Stimulated activated CD8-positive, alpha-beta memory T cell treated with anti-CD3 and anti-CD28 coated beads, Interleukin-2, amount 100 ng/mL, for 48 hours (primary cell): Measurements from ENCODE around the gene THPO.
A peak's percentile ranks its signal among the peaks of the same experiment; 100 is the strongest.

Experiments used
- DNase-seq, 2 donors: peaks; one replicate each; pipeline ENCODE4 v3.0.0-alpha.2; 2020; ENCODE audit warnings: low read depth in 2 of 2

Gene THPO

DNA sequence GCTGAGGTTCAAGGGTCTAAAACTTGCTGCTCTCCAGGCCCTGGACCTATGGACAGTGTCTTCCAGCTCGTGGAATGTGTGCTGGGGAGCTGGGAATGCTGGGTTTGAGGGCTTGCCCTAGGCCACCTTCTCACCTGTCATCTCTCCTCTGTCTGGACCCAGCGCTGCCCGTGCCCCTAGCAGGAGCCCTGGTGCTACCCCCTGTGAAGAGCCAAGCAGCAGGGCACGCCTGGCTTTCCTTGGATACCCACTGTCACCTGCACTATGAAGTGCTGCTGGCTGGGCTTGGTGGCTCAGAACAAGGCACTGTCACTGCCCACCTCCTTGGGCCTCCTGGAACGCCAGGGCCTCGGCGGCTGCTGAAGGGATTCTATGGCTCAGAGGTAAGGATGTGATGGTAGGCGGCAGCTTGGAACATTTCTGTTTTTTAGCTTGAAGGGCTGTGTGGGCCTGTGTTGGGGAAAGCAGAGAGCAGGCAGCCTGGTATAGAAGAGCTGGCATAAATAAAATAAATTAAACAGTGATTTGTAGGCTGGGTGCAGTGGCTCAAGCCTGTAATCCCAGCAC, 6.9 kb upstream of the THPO start:
- DNase-seq: no peak

- DNase-seq: no peak
Measured at GRCh38 chr3:184384342-184384741, 6.3 kb upstream of the THPO start.

DNA sequence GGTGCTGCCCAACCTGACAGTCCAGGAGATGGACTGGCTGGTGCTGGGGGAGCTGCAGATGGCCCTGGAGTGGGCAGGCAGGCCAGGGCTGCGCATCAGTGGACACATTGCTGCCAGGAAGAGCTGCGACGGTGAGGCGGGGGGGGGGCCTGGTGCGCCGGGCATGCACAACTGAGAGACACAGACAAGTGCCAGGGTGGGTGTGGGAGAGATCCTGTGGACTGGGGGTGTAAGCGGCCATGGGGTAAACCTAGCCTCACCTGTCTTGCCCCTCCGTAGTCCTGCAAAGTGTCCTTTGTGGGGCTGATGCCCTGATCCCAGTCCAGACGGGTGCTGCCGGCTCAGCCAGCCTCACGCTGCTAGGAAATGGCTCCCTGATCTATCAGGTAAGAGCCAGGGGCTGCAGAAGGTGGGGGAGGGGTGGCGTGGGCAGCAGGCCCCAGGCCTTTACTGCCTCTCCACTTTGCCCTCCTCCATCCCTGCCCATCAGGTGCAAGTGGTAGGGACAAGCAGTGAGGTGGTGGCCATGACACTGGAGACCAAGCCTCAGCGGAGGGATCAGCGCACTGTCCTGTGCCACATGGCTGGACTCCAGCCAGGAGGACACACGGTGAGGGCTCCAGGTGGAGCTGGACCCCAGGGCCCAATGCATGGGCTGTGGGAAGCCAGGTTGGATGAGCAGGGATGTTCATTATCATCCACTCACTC, 5.2 kb upstream of the THPO start:
- DNase-seq: no peak

- DNase-seq: no peak
Measured at GRCh38 chr3:184382326-184383032, 4.5 kb upstream of the THPO start.

DNA sequence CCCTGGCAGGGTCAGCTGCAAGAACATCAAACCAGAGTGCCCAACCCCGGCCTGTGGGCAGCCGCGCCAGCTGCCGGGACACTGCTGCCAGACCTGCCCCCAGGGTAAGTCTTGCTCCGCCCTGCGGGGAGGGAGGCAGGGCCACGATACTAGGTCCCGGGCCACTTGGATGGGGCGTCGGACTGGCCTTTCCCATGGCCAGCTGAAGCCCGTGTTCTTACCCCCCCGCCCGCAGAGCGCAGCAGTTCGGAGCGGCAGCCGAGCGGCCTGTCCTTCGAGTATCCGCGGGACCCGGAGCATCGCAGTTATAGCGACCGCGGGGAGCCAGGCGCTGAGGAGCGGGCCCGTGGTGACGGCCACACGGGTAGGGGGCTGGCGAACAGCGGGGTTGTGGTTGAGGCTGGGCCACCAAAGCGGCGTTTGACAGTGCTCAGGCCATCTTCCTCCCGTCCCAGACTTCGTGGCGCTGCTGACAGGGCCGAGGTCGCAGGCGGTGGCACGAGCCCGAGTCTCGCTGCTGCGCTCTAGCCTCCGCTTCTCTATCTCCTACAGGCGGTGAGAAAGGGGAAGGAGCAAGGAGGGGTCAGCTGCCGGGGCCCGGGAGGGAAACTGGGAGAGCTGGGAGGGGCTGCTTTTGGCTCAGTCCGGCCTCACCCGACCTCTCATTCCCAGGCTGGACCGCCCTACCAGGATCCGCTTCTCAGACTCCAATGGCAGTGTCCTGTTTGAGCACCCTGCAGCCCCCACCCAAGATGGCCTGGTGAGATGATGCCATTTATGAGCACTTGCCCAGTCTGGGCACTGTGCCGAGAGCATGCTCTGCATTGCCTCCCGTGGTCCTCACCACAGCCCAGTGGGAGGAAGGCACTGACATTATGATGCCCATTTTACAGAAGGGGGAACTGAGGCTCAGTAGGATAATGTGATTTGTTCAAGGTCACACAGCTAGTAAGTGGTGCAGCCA, 3.5 kb upstream of the THPO start:
- DNase-seq: no peak

DNA sequence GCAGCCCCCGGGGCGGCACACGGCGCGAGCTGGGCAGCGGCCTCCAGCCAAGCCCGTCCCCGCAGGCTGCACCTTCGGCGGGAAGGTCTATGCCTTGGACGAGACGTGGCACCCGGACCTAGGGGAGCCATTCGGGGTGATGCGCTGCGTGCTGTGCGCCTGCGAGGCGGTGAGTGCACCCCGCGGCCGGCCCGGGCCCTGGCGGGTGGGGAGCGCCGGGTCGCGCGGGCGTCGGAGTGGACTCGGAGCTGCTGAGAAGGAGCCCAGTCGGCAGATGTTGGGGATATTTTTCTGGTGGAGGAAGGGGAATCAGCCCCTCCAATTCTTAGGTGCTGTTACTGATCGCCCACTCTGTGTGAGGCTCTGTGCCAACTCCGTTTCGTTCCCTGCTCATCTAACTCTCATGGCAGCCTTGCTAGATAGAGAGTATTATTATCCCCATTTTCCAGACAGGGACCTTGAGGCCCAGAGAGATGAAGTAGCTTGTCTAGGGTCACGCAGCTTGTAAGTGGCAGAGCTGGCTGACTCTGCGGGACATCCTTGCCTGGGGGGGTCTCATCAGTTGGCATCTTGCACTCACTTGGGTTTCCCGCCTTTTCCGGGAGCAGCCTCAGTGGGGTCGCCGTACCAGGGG, 2.7 kb upstream of the THPO start:
- no peak for DNase-seq

DNA sequence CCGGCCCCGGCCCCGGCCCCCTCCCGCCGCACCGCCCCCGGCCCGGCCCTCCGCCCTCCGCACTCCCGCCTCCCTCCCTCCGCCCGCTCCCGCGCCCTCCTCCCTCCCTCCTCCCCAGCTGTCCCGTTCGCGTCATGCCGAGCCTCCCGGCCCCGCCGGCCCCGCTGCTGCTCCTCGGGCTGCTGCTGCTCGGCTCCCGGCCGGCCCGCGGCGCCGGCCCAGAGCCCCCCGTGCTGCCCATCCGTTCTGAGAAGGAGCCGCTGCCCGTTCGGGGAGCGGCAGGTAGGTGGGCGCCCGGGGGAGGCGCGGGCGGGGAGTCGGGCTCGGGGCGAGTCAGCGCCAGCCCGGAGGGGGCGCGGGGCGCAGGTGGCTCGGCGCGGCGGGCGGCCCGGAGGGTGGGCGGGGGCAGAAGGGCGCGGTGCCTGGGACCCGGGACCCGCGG, 2.2 kb upstream of the THPO start:
- DNase-seq: no peak

- DNase-seq: no peak
Measured at GRCh38 chr3:184379358-184380184, 1.6 kb upstream of the THPO start, which contains the start of gene CHRD. Gene CHRD (plus strand): TSS chr3:184380054. CDS start chr3:184380319, 265 bp downstream.

DNA sequence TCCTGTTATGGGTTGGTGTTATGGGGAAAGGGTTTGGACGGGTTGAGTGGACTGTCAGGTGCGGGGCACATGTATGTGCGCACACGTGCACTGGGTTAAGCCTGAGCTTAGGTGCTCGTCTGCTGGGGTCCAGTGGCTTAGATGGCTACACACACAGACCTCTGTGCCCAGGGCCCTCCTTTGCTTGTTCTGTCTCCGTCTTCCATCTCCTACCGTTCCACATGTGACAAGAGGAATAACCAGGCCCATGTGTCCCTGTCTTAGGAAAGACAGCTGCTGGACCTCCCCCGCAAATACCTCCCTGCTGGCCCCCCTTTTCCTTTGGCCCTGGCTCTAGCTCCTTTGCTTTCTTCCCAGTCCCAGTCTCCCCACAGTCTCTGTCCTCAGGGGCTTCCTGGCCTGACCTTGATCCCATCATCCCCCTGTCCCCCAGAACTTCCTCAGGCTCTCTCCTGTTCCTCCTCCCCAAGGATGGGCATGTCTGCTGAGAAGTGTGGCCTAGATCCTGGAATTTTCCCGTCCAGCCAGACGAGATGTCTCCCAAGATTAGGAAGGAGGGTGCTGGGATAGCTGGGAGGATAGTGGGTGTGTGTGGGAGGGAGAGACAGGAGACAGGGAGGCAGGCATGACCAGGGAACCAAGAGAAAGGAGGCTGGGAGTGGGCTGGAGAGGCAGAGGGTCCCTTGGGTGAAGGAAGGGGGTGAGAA, 797 bp upstream of the THPO start:
- no peak for DNase-seq

DNA sequence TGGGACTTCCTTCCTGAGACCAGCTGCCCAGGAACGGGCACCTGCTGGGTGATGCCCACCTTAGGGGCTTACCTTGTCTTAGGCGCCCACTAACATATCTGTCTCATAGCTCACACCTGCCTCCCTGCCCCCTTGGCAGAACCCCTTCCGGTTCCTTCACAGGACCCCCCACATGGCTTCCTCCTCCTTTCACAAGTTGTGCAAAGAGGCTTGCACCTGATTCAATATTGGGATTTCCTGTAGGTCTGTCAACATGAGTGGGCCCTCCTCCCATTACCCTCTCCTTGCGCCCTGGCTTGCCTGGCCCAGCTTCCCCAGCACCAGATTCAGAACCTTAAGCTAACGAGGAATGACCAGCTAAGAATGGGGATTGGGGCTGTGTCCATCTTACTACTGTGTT, 633 bp downstream of the THPO start:
- no peak for DNase-seq

DNA sequence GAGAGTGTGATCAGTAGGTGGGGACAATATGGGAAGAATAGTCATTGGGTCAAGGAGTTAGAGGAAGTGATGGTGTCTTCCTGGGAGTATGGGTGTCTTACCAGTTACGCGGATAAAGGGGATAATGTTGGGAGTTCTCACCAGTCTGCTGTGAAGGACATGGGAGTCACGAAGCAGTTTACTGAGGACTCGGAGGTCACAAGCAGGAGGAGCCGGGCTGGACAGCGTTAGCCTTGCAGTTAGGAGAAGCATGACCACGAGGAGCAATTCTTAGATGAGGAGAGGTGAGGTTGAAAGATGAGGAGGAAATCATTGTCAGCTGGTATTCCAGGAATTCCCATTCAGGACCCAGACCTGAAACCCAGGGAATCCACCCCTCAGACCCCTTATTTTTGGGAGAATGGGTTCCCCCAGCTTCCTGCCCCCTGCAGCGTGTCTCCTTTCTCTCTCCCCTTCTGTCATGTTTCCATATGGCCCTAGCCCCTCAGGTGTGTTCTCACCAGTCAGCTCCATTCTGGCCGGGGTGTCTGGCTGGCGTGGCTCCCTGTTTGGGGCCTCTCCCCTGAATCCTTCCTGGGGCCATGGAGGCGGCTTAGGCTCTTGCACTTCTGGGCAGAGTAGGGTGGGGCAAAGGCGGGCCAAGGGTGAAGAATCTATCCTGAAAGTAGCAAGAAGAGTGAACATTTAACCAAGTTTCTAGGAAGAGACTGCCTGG, 2.1 kb downstream of the THPO start:
- no peak for DNase-seq

DNA sequence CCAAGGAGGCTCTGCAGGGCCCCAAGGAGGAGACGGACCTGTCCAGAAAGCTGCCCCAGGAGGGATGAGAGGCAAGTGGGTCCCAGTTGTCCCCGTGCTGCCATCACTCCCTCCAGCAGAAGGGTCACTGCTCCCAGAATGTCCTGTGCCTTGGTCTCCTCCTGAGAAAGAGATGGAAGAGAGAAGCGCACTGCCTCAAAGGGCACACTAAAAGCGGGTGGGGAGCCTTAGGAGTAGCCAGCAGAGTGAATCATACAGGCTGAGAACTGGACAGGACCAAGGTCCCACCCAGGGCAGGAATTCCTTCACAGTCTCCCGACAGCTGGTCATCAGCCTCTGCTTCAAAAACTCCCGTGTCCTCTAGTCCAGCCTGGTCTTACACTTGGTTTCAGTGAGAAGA, 4.6 kb downstream of the THPO start:
- DNase-seq: no peak

DNA sequence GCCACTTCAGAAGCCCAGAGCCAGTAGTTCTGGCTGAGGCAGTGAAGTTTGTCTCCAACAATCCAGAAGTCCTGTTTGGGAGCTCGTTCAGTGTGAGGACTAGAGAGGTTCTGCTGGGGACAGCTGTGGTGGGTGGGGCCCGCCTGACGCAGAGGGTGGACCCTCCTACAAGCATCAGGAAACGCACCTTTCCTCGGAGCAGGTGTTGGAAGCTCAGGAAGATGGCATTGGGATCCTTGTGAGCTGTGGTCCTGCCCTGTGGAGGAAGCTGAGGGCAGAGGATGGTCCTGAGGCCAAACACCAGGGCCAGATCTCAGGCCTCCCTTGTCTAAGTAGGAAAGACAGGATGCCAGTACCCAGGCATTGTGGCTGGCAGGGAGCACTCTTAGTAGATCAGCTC, 5.1 kb downstream of the THPO start:
- no peak for DNase-seq

DNA sequence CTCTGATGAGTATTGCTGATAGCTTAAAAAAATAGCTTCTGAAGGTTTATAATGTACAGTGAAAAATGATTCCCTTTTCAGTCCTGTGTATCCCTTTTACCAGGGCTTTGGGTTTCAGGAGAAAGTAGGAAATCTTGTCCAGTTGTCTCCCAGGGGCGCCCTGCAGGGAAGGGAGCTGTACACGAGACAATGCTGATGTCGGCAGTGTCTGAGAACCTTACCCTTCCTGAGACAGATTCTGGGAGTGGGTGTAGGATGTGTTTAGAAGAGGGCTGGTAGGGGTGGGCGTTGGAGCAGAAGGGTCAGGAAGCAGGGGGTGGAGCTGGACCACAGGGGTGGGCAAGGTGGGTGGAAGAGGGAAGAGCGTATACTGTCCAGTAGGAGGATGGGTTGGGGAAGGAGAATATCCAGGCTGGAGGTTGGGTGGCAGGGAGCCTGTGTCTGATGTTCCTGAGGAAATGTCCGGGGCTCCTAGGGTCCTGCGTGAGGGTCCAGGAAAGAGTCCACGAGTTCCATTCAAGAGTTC, 5.6 kb downstream of the THPO start:
- no peak for DNase-seq

DNA sequence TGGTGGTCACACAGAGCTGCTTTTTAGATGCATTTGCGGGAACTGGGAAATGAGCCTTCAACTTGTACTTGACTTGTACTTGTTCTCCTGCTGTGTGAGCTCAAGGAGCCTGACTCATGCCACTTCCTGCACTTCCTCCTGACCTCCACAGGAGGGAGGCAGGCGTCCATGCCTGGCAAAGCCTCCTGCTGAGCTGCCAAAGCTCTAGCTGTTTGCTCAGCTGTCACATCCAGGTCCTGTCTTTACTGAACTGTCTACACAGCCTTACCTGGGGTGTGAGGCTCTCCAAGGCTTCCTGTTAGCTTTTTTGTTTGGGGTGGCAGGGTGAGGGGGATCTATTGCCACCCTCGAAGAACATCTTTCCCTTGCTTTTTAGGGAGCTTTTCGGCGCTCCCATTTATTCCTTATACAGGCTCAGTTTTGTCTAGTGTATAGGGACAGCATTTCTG, 6.4 kb downstream of the THPO start:
- peak in 1 of 2 donors; percentile 33 for DNase-seq

GRCh38 chr3:184368586-184369183, 9.3 kb downstream of the THPO start:
- no peak for DNase-seq

DNA sequence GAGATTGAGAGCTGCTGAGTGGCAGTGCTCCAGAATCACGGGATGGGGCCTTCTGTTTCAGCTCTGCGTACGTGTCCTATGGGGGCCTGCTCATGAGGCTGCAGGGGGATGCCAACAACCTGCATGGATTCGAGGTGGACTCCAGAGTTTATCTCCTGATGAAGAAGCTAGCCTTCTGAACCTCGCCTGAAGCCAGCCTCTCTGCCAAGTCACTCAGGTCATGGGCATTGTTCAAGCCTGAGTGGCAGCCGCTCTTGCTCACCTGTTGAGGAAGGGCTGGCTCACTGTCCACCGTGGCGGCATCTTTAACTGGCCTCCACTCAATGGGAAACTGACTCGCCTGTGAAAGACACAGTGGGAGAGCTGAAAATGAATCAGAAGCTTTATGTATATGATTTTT, 9.9 kb downstream of the THPO start:
- DNase-seq: no peak

- DNase-seq: no peak
Measured at GRCh38 chr3:184366619-184367289, 11.3 kb downstream of the THPO start.
